Neuronal stem cell (in vitro differentiated cells): ENCODE results near the gene DHRS1.

Source experiments
- DNase-seq: peaks from one replicate; pipeline ENCODE4 v3.0.0-alpha.2; 2013; ENCODE audit warnings: low spot score
- H2AFZ ChIP-seq: one replicate; pipeline ENCODE4 v1.6.1; 2013; ENCODE audit warnings: mild to moderate bottlenecking, low read length, inconsistent platforms
- H2AK5ac ChIP-seq: 2 replicates; pipeline ENCODE4 v1.6.1; 2013; ENCODE audit warnings: low read depth, mild to moderate bottlenecking, inconsistent platforms, low read length, moderate library complexity, mixed read lengths
- H2BK120ac ChIP-seq: 2 replicates; pipeline ENCODE4 v1.6.1; 2013; ENCODE audit warnings: low read depth, mild to moderate bottlenecking, inconsistent platforms, low read length, moderate library complexity, mixed read lengths
- H2BK12ac ChIP-seq: one replicate; pipeline ENCODE4 v1.6.1; 2013; ENCODE audit warnings: low read length, inconsistent platforms
- H2BK15ac ChIP-seq: 2 replicates; pipeline ENCODE4 v1.6.1; 2013; ENCODE audit warnings: mild to moderate bottlenecking, low read length, inconsistent platforms, mixed read lengths
- H2BK5ac ChIP-seq: one replicate; pipeline ENCODE4 v1.6.1; 2013; ENCODE audit warnings: inconsistent platforms, mild to moderate bottlenecking, low read length, moderate library complexity
- H3K14ac ChIP-seq: one replicate; pipeline ENCODE4 v1.6.1; 2013; ENCODE audit warnings: low read length, inconsistent platforms
- H3K18ac ChIP-seq: 2 replicates; pipeline ENCODE4 v1.6.1; 2013; ENCODE audit warnings: low read length, inconsistent platforms
- H3K23ac ChIP-seq: 2 replicates; pipeline ENCODE4 v1.6.1; 2013; ENCODE audit warnings: low read depth, mild to moderate bottlenecking, mixed read lengths, low read length, inconsistent platforms; ENCODE audit not compliant: poor library complexity
- H3K27ac ChIP-seq: replicated peaks from 3 replicates; pipeline ENCODE4 v1.5.1; 2013; ENCODE audit warnings: low read length, inconsistent platforms
- H3K27me3 ChIP-seq, 3 experiments: 2 replicates each; pipeline ENCODE4 v1.6.1; 2013; ENCODE audit warnings: low read length in 3 of 3, mild to moderate bottlenecking in 2 of 3, inconsistent platforms in 1 of 3, low read depth in 1 of 3, mixed read lengths in 1 of 3, moderate library complexity in 1 of 3; ENCODE audit not compliant: control insufficient read depth in 3 of 3, insufficient read depth in 3 of 3
- H3K36me3 ChIP-seq, 2 donors: replicated peaks in 1 of 2; 2 replicates each; pipeline ENCODE4 v1.6.1; 2013; ENCODE audit warnings: low read length in 2 of 2; ENCODE audit not compliant: control insufficient read depth in 2 of 2, insufficient read depth in 2 of 2
- H3K4ac ChIP-seq: 2 replicates; pipeline ENCODE4 v1.6.1; 2013; ENCODE audit warnings: inconsistent platforms, mild to moderate bottlenecking, low read length, moderate library complexity
- H3K4me1 ChIP-seq, 2 donors: 1 replicate in 1 of 2; 2 replicates in 1 of 2; pipeline ENCODE4 v1.6.1; 2013; ENCODE audit warnings: low read length in 2 of 2, low read depth in 1 of 2; ENCODE audit not compliant: control insufficient read depth in 2 of 2, insufficient read depth in 1 of 2
- H3K4me2 ChIP-seq: one replicate; pipeline ENCODE4 v1.6.1; 2013; ENCODE audit warnings: mild to moderate bottlenecking, low read length, inconsistent platforms; ENCODE audit not compliant: insufficient read depth, poor library complexity, severe bottlenecking
- H3K4me3 ChIP-seq, 2 donors: 2 replicates each; pipeline ENCODE4 v1.5.1; 2013; ENCODE audit warnings: low read length in 2 of 2, mild to moderate bottlenecking in 2 of 2, inconsistent platforms in 1 of 2, moderate library complexity in 1 of 2
- H3K79me1 ChIP-seq: one replicate; pipeline ENCODE4 v1.6.1; 2013; ENCODE audit warnings: low read depth, mild to moderate bottlenecking, inconsistent platforms, low read length, moderate library complexity
- H3K9ac ChIP-seq: one replicate; pipeline ENCODE4 v1.6.1; 2013; ENCODE audit warnings: mild to moderate bottlenecking, low read depth, low read length, inconsistent platforms; ENCODE audit not compliant: poor library complexity
- H3K9me3 ChIP-seq, 2 donors: replicated peaks in 1 of 2; 2 replicates each; pipeline versions ENCODE3 to v1.6.1; 2013; ENCODE audit warnings: low read length in 2 of 2, mild to moderate bottlenecking in 2 of 2, inconsistent platforms in 1 of 2, low read depth in 1 of 2, mixed read lengths in 1 of 2, moderate library complexity in 1 of 2; ENCODE audit not compliant: control insufficient read depth in 2 of 2, insufficient read depth in 1 of 2
- H4K8ac ChIP-seq: one replicate; pipeline ENCODE4 v1.6.1; 2013; ENCODE audit warnings: low read depth, mild to moderate bottlenecking, inconsistent platforms, low read length, moderate library complexity
- H4K91ac ChIP-seq: one replicate; pipeline ENCODE4 v1.6.1; 2013; ENCODE audit warnings: low read length, low read depth, mild to moderate bottlenecking, inconsistent platforms; ENCODE audit not compliant: poor library complexity
- WGBS, 2 donors: extraction: QIAGEN DNeasy Blood & Tissue Kit; methylation state at CpG; one replicate each; pipeline ENCODE4 v1.1.7; 2013; ENCODE audit warnings: missing lambda C conversion rate in 2 of 2, mixed read lengths in 1 of 2; ENCODE audit not compliant: insufficient read length in 2 of 2, insufficient replicate concordance in 1 of 2; ENCODE audit errors: extremely low coverage in 2 of 2; 5-methylcytosine and 5-hydroxymethylcytosine counted together

The DHRS1 gene

DNA sequence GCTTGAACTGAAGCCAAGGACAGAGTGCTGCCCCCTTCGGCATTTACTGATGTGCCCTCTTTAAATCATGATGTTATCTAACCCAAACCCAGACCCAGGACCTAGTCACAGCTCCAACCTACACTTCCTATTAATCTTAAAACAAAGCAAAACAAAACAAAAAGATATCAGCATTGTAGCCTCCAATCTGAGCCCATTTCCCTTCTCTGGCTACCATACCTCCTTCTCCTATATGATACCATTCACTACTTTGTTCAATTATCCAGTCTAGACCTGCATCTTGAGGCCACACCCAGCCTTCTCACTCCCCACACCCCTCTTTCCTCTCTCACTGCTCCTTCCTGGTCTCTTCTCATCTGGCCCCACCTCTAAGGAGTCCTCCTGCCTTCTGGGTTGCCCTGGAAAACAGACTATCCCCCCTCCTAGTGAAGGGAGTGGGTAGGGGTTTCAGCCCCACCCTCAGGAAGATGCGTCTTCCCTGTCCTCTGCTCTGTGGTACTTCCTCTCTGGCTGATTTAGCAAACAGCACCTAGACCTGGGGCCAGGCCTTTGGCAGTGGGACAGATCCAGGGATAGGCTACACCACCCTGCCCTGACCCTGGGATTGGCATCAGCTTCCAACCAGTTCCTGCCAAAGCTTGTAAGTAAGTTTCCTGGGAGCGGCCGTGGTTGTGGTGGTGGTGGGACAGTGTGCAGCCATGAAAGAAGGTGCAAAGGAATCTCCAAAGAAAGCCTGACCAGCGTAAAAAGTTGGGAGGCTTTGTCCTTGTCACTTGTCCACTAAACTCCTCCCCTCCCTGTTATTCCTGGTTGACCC is 15.0 kb upstream of the DHRS1 start:
- Histone ChIP-seq H3K4ac (no peak overlapping the region), H3K27ac (no peak overlapping the region), H3K79me1 (no peaks in the 10 kb centered on the region), H3K4me2 (no peak overlapping the region), H2BK12ac (no peak overlapping the region), H3K36me3 (peaks cover 6 to 15% of the 10 kb centered on the region in 2 donors), H3K14ac (no peak overlapping the region), H3K18ac (no peak overlapping the region), H2BK120ac (no peak overlapping the region), H2BK5ac (no peak overlapping the region), H3K4me3 (no peak overlapping the region), H4K8ac (no peak overlapping the region), H4K91ac (no peak overlapping the region), H3K9me3 (peaks cover 0 to 7% of the 10 kb centered on the region in 2 donors), H3K27me3 (peaks cover 0 to 19% (median 8%) of the 10 kb centered on the region in 3 experiments), H3K4me1 (no peaks in the 10 kb centered on the region), H3K9ac (no peak overlapping the region), H2AK5ac (no peak overlapping the region), H3K23ac (no peak overlapping the region), H2AFZ (no peak overlapping the region), H2BK15ac (no peak overlapping the region)
- DNase-seq = no peak
- no CpG with 5 or more reads among the region's 5 CpGs for WGBS, 2 donors

DNA sequence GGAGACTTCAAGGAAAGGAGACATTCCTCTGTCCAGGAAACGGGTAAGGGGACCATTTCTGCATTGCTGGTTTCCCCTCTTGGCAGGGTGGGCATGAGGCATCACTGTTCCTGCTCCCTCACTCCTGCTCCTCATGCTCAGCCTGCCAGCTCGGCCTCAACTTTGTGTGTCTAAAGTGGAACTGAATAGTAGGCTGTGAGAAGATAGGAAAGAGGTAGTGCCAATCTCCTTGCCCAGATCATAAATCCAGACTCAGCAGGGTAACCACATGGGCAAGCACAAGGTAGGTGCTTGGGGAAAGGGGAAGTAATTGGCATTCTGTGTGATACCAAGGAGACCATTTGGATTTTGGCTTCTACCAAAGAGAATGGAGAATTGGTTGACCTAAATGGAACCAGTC is 14.3 kb upstream of the DHRS1 start:
- Histone ChIP-seq H3K9ac (no peak overlapping the region), H3K79me1 (no peaks in the 10 kb centered on the region), H2BK15ac (no peak overlapping the region), H3K4me3 (no peak overlapping the region), H3K36me3 (peaks cover 6 to 19% of the 10 kb centered on the region in 2 donors), H4K8ac (no peak overlapping the region), H3K27ac (no peak overlapping the region), H3K14ac (no peak overlapping the region), H3K18ac (no peak overlapping the region), H3K4ac (no peak overlapping the region), H2BK12ac (no peak overlapping the region), H3K4me2 (no peak overlapping the region), H3K4me1 (no peaks in the 10 kb centered on the region), H2BK5ac (no peak overlapping the region), H3K9me3 (peaks cover 0 to 7% of the 10 kb centered on the region in 2 donors), H3K23ac (no peak overlapping the region), H3K27me3 (peaks cover 0 to 13% (median 2%) of the 10 kb centered on the region in 3 experiments), H2BK120ac (no peak overlapping the region), H2AFZ (no peak overlapping the region), H2AK5ac (no peak overlapping the region), H4K91ac (no peak overlapping the region)
- no peak for DNase-seq
- no CpG with 5 or more reads among the region's 2 CpGs for WGBS, 2 donors

- no peak overlapping the region for H2BK5ac ChIP-seq
- H4K8ac ChIP-seq = no peak overlapping the region
- no peak overlapping the region for H2BK12ac ChIP-seq
- H2AFZ ChIP-seq = no peak overlapping the region
- H3K14ac ChIP-seq = no peak overlapping the region
- H3K23ac ChIP-seq = no peak overlapping the region
- no peaks in the 10 kb centered on the region for H3K4me1 ChIP-seq
- H3K27me3 ChIP-seq = peaks cover 0 to 13% (median 0%) of the 10 kb centered on the region in 3 experiments
- peak overlapping the region in 1 of 2 donors; percentile 37 for H3K4me3 ChIP-seq
- no peak overlapping the region for H2BK15ac ChIP-seq
- H3K27ac ChIP-seq = no peak overlapping the region
- WGBS, 2 donors = no CpG with 5 or more reads among the region's 9 CpGs
- no peak for DNase-seq
- no peak overlapping the region for H2BK120ac ChIP-seq
- H3K9me3 ChIP-seq = peaks cover 0 to 7% of the 10 kb centered on the region in 2 donors
- H3K18ac ChIP-seq = no peak overlapping the region
- H3K9ac ChIP-seq = no peak overlapping the region
- no peak overlapping the region for H2AK5ac ChIP-seq
- no peak overlapping the region for H3K4me2 ChIP-seq
- no peak overlapping the region for H3K4ac ChIP-seq
- H4K91ac ChIP-seq = no peak overlapping the region
- peaks cover 6 to 27% of the 10 kb centered on the region in 2 donors for H3K36me3 ChIP-seq
- no peaks in the 10 kb centered on the region for H3K79me1 ChIP-seq
These were observed 13.3 kb upstream of the DHRS1 start for GRCh38 chr14:24312736-24313507.
